ENCODE results near the gene FADS1. TPM values are rescaled to one million over a fixed set of nuclear protein-coding genes. Genes with fewer than 3 reads are reported as not detected.
A peak's percentile ranks its signal among the peaks of the same experiment; 100 is the strongest.

Gene FADS1
- total RNA-seq, 1 experiment from 2014 or later: 115 TPM

GRCh38 chr11:61799665-61800284, 17.0 kb downstream of the FADS1 start:
- DNase-seq: no peak
- Histone ChIP-seq H3K27me3 (ENCODE audit: control insufficient read depth, insufficient read depth, low read length) (no peaks in the 10 kb centered on the region), H3K4me3 (ENCODE audit: insufficient read depth, low read depth, low read length) (no peak overlapping the region), H3K36me3 (replicated peaks; ENCODE audit: control insufficient read depth, insufficient read depth, low read length) (peaks cover 51% of the 10 kb centered on the region)

DNA sequence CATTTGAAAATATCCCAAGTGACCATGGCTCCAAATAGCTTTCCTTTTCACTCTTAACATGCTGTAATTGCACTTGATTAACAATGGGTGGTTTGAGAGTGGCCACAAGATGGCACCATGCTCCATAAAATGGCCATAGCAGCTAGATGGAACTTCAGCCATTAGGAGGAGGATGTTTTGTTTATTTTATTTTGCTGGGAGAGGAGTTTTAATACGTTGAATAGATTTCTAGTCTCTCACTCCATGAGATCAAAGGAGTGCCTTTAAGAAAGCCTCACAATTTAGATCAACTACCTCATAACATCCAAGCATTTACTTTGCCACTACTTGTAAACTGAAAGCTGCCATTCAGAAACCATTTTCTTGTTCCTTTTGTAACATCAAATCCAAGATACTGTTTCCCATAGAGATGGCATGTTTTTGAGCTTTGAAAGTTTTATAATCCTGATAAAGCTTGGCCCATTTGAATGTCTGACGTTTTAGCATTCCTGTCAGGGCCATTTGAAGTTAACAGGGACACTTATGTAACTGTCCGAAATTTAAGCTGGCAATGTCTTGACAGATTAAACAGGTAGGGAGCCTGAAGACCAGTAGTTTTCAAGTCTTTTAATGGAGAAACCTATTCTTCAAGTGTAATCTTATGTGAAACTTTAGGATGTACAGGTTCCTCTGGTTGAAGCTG, 19.4 kb downstream of the FADS1 start:
- H3K36me3 ChIP-seq (replicated peaks; ENCODE audit: control insufficient read depth, insufficient read depth, low read length): peaks cover 29% of the 10 kb centered on the region
- no peaks in the 10 kb centered on the region for H3K27me3 ChIP-seq (ENCODE audit: control insufficient read depth, insufficient read depth, low read length)

DNA sequence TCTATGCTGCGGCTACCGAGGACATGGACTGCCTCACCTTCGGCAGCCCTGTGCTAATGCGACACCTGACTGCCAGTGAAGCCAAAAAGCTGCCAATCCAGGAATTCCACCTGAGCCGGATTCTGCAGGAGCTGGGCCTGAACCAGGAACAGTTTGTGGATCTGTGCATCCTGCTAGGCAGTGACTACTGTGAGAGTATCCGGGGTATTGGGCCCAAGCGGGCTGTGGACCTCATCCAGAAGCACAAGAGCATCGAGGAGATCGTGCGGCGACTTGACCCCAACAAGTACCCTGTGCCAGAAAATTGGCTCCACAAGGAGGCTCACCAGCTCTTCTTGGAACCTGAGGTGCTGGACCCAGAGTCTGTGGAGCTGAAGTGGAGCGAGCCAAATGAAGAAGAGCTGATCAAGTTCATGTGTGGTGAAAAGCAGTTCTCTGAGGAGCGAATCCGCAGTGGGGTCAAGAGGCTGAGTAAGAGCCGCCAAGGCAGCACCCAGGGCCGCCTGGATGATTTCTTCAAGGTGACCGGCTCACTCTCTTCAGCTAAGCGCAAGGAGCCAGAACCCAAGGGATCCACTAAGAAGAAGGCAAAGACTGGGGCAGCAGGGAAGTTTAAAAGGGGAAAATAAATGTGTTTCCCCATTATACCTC, 20.8 kb downstream of the FADS1 start:
- Histone ChIP-seq H3K36me3 (replicated peaks; ENCODE audit: control insufficient read depth, insufficient read depth, low read length) (peaks cover 24% of the 10 kb centered on the region), H3K27me3 (ENCODE audit: control insufficient read depth, insufficient read depth, low read length) (no peaks in the 10 kb centered on the region), H3K4me3 (ENCODE audit: insufficient read depth, low read depth, low read length) (no peak overlapping the region)
- no peak for DNase-seq

More for the DNA sequence above, 19.4 kb downstream of the FADS1 start:
- peak; percentile 83 for DNase-seq
- no peak overlapping the region for H3K4me3 ChIP-seq (ENCODE audit: insufficient read depth, low read depth, low read length)

DNA sequence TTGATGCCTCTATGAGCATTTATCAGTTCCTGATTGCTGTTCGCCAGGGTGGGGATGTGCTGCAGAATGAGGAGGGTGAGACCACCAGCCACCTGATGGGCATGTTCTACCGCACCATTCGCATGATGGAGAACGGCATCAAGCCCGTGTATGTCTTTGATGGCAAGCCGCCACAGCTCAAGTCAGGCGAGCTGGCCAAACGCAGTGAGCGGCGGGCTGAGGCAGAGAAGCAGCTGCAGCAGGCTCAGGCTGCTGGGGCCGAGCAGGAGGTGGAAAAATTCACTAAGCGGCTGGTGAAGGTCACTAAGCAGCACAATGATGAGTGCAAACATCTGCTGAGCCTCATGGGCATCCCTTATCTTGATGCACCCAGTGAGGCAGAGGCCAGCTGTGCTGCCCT, 21.3 kb downstream of the FADS1 start:
- no peak for DNase-seq
- Histone ChIP-seq H3K27me3 (ENCODE audit: control insufficient read depth, insufficient read depth, low read length) (no peaks in the 10 kb centered on the region), H3K4me3 (ENCODE audit: insufficient read depth, low read depth, low read length) (no peak overlapping the region), H3K36me3 (replicated peaks; ENCODE audit: control insufficient read depth, insufficient read depth, low read length) (peaks cover 22% of the 10 kb centered on the region)

- DNase-seq: no peak
- Histone ChIP-seq H3K27me3 (ENCODE audit: control insufficient read depth, insufficient read depth, low read length) (no peaks in the 10 kb centered on the region), H3K4me3 (ENCODE audit: insufficient read depth, low read depth, low read length) (no peak overlapping the region), H3K36me3 (replicated peaks; ENCODE audit: control insufficient read depth, insufficient read depth, low read length) (peaks cover 21% of the 10 kb centered on the region)
Observed at GRCh38 chr11:61794579-61794978, 22.2 kb downstream of the FADS1 start.

GRCh38 chr11:61793829-61794204, 23.0 kb downstream of the FADS1 start:
- Histone ChIP-seq H3K4me3 (ENCODE audit: insufficient read depth, low read depth, low read length) (peak overlapping the region; percentile 87), H3K36me3 (replicated peaks; ENCODE audit: control insufficient read depth, insufficient read depth, low read length) (peaks cover 25% of the 10 kb centered on the region), H3K27me3 (ENCODE audit: control insufficient read depth, insufficient read depth, low read length) (no peaks in the 10 kb centered on the region)
- no peak for DNase-seq

- Histone ChIP-seq H3K27me3 (ENCODE audit: control insufficient read depth, insufficient read depth, low read length) (no peaks in the 10 kb centered on the region), H3K36me3 (replicated peaks; ENCODE audit: control insufficient read depth, insufficient read depth, low read length) (peaks cover 30% of the 10 kb centered on the region), H3K4me3 (ENCODE audit: insufficient read depth, low read depth, low read length) (peak overlapping the region; percentile 87)
- DNase-seq: no peak
Observed at GRCh38 chr11:61793083-61793828, 23.5 kb downstream of the FADS1 start.

DNA sequence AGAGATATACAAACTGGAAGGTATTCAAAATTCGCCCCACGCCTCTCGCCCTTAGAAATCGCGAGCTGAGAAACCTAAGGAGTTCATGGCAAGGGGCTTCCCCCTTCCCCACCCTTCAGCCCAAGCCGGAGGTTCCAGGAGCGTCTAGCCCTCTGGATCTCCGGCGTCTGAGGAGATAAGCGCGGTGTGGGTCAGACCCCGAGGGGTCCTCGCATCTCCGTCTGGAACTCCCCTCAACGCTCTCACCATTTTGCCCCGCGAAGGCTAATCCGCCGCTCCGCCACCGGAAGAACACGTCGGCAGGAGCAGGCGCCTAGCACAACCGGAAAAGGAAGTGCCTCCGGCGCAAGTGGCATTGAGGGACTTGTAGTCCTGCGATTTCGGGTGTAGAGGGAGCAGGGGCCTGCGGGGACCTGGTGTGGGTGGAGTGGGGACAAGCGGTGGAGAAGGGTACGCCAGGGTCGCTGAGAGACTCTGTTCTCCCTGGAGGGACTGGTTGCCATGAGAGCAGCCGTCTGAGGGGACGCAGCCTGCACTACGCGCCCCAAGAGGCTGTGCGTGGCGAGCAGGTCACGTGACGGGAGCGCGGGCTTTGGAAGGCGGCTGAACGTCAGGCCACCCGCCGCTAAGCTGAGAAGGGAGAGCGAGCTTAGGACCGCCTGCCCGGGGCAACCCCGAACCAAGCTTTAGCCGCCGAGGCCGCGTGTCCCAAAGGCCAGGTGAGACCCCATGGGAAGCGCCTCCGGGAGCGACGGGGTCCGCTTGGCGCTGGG, 24.3 kb downstream of the FADS1 start, which contains the start of the genes FEN1 and TMEM258:
Gene FEN1, plus strand, starts transcription at position 602 of the 773 bp plus-strand sequence. CDS start 2,451 bp downstream, outside the sequence.
Gene TMEM258, minus strand, starts transcription at position 290 of the 773 bp plus-strand sequence. Its CDS starts 41 bp downstream, at position 249.
- peak; percentile 97 for DNase-seq
- H3K27me3 ChIP-seq (ENCODE audit: control insufficient read depth, insufficient read depth, low read length): no peaks in the 10 kb centered on the region
- H3K36me3 ChIP-seq (replicated peaks; ENCODE audit: control insufficient read depth, insufficient read depth, low read length): peaks cover 33% of the 10 kb centered on the region
- peak within 1 kb of the TSS; percentile 87 for H3K4me3 ChIP-seq (ENCODE audit: insufficient read depth, low read depth, low read length)

DNA sequence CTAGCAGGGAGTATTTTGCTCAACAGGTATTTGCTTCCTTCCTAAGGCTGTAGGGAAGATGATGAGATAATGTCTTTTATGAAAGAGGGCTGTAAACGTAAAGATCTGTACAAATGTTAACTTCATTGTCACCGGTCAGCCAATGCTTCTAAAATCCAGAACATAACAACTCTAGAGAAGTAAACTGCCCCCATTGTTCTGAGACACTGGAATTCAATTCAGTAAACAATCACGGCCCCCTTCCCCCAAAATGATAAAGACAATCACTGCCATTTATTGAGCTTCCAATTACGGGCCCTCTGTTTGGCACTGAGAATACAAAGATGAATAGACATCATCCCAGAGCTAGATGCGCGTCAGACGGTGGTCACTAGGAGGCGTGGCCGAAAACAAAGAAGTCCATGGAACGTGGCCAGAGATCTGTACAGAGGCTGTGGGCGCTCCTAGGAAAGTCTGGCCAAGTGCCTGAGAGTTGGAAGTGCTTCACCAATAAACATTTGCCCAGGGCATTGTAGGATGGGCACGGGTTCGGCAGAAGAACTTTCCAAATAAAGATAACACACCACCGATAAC, 25.0 kb downstream of the FADS1 start:
- Histone ChIP-seq H3K4me3 (ENCODE audit: insufficient read depth, low read depth, low read length) (peak overlapping the region; percentile 87), H3K36me3 (replicated peaks; ENCODE audit: control insufficient read depth, insufficient read depth, low read length) (peaks cover 40% of the 10 kb centered on the region), H3K27me3 (ENCODE audit: control insufficient read depth, insufficient read depth, low read length) (no peaks in the 10 kb centered on the region)
- DNase-seq: peak; percentile 77

DNA sequence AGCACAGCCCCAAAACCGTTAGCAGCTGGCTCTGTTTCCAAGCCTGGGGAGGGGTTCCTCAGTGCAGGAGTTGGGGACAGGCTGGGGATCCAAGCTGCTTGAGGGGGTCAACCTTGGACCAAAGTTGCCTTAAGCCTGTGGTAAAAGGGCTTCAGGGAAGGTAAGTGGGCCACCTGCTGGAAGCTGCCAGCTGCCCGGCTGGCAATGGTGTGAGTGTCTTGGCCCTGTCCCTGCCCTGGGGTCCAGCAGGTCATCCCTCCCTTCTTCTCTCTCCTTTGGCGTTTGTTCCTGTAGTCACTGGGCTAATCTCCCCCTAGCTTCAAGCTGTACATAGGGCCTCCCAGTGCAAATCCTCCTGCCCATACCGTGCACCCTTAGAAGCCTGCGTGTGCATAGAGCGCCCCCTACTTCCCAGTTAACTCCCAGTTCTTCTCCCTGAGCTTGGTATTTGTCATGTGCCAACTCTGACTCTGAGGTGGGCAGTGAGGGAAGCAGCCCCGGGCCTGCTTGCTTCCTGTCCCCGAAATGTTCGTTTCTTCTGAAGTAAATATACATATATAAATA, 28.8 kb downstream of the FADS1 start:
- no peaks in the 10 kb centered on the region for H3K27me3 ChIP-seq (ENCODE audit: control insufficient read depth, insufficient read depth, low read length)
- peaks cover 34% of the 10 kb centered on the region for H3K36me3 ChIP-seq (replicated peaks; ENCODE audit: control insufficient read depth, insufficient read depth, low read length)
- DNase-seq: peak; percentile 90
- H3K4me3 ChIP-seq (ENCODE audit: insufficient read depth, low read depth, low read length): no peak overlapping the region

DNA sequence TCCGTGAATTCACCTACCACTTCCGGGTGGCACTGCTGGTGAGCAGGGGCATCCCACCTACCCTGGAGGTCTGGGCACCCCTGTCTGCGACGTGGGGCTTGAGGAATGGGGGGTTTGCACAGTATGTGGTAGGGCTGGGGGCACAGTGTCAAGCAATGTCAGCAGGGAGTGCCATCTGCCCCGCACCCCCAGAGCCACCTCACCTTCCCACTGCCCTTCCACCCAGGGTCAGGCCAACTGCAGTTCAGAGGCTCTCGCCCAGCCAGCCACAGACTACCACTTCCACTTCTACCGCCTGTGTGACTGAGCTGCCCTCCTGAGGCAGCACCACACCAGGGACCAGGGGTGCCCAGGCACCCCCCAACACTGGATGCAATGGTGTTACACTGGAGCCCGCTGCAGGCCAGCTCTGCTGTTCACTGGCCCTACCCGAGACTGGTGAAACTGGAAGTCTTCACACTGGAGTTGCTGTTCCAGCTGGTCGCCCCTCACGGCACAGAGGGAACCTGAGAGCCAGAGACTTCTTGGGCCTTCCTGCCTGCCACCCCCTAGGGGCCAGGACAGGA, 30.9 kb downstream of the FADS1 start:
- DNase-seq: no peak
- Histone ChIP-seq H3K4me3 (ENCODE audit: insufficient read depth, low read depth, low read length) (no peak overlapping the region), H3K27me3 (ENCODE audit: control insufficient read depth, insufficient read depth, low read length) (no peaks in the 10 kb centered on the region), H3K36me3 (replicated peaks; ENCODE audit: control insufficient read depth, insufficient read depth, low read length) (peaks cover 35% of the 10 kb centered on the region)

- H3K27me3 ChIP-seq (ENCODE audit: control insufficient read depth, insufficient read depth, low read length): no peaks in the 10 kb centered on the region
- no peak overlapping the region for H3K4me3 ChIP-seq (ENCODE audit: insufficient read depth, low read depth, low read length)
- H3K36me3 ChIP-seq (replicated peaks; ENCODE audit: control insufficient read depth, insufficient read depth, low read length): peaks cover 27% of the 10 kb centered on the region
- DNase-seq: peak; percentile 40
Observed at GRCh38 chr11:61784506-61784805, 32.3 kb downstream of the FADS1 start.

DNA sequence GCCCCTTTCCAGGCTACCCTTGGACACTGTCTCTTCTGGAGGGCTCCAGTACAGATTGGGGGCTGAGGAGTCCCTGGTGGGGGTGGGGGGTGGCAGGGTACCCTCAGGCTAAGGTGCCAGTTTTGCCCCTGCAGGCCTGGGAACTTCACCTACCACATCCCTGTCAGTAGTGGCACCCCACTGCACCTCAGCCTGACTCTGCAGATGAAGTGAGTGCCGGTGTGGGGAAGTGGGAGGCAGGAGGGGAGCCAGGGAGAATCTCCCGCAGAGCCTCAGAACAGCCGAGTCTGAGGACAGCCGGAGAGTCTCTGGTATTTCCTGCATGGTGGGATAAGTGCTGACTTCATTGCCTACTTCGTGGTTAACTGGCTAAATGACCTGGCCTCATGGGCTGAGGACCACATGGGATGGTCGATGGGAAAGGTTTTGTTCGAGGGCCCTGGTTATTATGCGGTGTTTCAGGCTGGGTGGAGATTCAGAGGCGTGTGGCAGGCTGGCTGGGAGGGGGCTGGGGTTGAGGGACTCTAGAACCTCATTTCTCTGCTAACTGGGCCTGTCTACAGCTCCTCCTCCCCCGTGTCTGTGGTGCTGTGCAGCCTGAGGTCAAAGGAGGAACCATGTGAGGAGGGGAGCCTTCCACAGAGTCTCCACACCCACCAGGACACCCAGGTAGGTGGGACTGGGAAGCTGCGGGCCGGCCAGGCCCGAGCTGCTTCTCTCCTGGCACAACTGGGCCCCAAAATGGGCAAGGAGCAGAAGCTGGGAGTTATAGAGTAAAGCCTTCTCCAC, 32.9 kb downstream of the FADS1 start:
- peaks cover 22% of the 10 kb centered on the region for H3K36me3 ChIP-seq (replicated peaks; ENCODE audit: control insufficient read depth, insufficient read depth, low read length)
- peak; percentile 48 for DNase-seq

More for the DNA sequence above, 32.9 kb downstream of the FADS1 start:
- H3K4me3 ChIP-seq (ENCODE audit: insufficient read depth, low read depth, low read length): no peak overlapping the region
- no peaks in the 10 kb centered on the region for H3K27me3 ChIP-seq (ENCODE audit: control insufficient read depth, insufficient read depth, low read length)

Data from H7 (cell line).